Central memory CD8-positive, alpha-beta T cell (primary cell): Measurements from ENCODE around the gene TKT.
"Not testable (repeated sequence)": the region's sequence is repeated elsewhere in the genome, so short reads cannot be mapped to it uniquely, and the experiment has no call there.

ENCODE experiments used
- ATAC-seq: fragments of 150-1000 bp; cut with Tn5 transposase; replicated peaks from 2 replicates; pipeline ENCODE4 v1.10.0; 2022; ENCODE audit warnings: mild to moderate bottlenecking, moderate FRiP score, moderate number of reproducible peaks; ENCODE audit not compliant: poor library complexity, severe bottlenecking; ENCODE audit errors: extremely low read depth
- DNase-seq, 2 donors: peaks; one replicate each; pipeline ENCODE4 v3.0.0; 2021; ENCODE audit warnings: low spot score in 2 of 2
- H3K27ac Mint-ChIP-seq: one replicate; pipeline ENCODE4 v1.8.0; 2022; ENCODE audit warnings: low read depth, mild to moderate bottlenecking, moderate library complexity, mixed read lengths
- H3K27me3 Mint-ChIP-seq: one replicate; pipeline ENCODE4 v1.8.0; 2022; ENCODE audit warnings: mixed read lengths
- H3K36me3 Mint-ChIP-seq: one replicate; pipeline ENCODE4 v1.8.0; 2022; ENCODE audit warnings: mild to moderate bottlenecking, moderate library complexity, mixed read lengths; ENCODE audit not compliant: insufficient read depth
- H3K4me1 Mint-ChIP-seq: one replicate; pipeline ENCODE4 v1.8.0; 2022; ENCODE audit warnings: mixed read lengths
- H3K4me3 Mint-ChIP-seq: one replicate; pipeline ENCODE4 v1.8.0; 2022; ENCODE audit warnings: mild to moderate bottlenecking, moderate library complexity, mixed read lengths
- H3K9me3 Mint-ChIP-seq: one replicate; pipeline ENCODE4 v1.8.0; 2022; ENCODE audit warnings: mixed read lengths

Gene TKT

GRCh38 chr3:53274938-53275605, 19.2 kb upstream of the TKT start:
- Mint-ChIP-seq H3K4me1 (no peaks in the 10 kb centered on the region), H3K27ac (no peak overlapping the region), H3K9me3 (no peaks in the 10 kb centered on the region), H3K4me3 (no peak overlapping the region), H3K27me3 (no peaks in the 10 kb centered on the region), H3K36me3 (peaks cover 5% of the 10 kb centered on the region)
- ATAC-seq (peak; percentile 46), DNase-seq (no peak)

- no peak for ATAC-seq
- H3K27me3 Mint-ChIP-seq = no peaks in the 10 kb centered on the region
- H3K27ac Mint-ChIP-seq = no peak overlapping the region
- no peak for DNase-seq
- H3K36me3 Mint-ChIP-seq = no peaks in the 10 kb centered on the region
- no peaks in the 10 kb centered on the region for H3K9me3 Mint-ChIP-seq
- H3K4me3 Mint-ChIP-seq = no peak overlapping the region
- H3K4me1 Mint-ChIP-seq = no peaks in the 10 kb centered on the region
Measured at GRCh38 chr3:53273146-53273670, 17.4 kb upstream of the TKT start.

DNA sequence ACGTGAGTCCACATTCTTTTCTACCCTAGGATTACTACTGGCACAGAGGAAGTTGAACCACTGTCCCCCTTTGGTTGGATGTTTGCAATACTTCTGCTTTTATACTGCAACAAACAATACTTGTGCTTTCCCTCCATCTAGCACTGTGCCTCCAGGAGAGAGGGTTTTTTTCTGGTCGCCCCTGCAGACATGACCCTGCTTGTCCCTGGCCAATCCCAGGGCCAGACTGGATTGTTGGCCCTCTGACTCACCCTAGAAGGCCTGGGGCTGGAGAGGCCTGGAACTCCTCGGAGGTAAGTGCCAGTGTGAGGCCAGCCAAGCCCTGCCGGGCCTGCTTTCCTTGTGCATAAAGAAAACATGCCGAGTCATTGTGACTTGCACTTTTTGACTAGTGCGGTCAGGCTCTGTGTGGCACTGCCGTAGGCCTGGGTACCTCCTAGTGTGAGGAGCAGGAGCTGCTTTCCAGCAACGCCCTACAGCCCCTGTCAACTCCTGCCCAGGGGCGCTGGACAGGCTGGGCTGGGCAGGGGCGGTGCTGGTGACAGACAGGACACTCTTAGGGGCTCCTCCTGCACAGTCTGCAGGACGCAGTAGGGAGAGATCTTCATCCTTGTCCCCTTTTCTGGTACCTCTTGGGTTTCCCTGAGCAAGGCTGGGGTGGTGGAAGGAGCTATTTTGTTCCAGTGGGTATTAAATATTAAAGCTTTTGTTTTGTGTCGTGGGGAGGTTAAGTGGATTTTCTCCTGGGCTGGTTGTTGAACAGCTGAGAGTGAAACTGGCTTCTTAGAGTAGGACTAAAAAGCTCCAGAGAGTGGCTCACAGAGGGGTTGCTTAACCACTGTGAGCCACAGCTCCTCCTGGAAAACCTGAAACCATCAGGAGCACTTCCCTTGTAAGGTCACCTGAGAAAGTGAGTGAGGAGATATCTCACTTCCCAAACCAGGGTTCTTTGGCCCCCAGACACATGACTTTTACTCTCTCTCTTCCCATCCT, 14.4 kb upstream of the TKT start:
- H3K9me3 Mint-ChIP-seq = no peaks in the 10 kb centered on the region
- ATAC-seq (no peak), DNase-seq (no peak)
- H3K36me3 Mint-ChIP-seq = no peaks in the 10 kb centered on the region
- H3K27me3 Mint-ChIP-seq = peaks cover 4% of the 10 kb centered on the region
- no peaks in the 10 kb centered on the region for H3K4me1 Mint-ChIP-seq
- H3K27ac Mint-ChIP-seq = peak overlapping the region; percentile 57
- no peak overlapping the region for H3K4me3 Mint-ChIP-seq

- not testable (repeated sequence) for H3K4me3 Mint-ChIP-seq, H3K27ac Mint-ChIP-seq, H3K36me3 Mint-ChIP-seq, H3K4me1 Mint-ChIP-seq, DNase-seq, H3K9me3 Mint-ChIP-seq, ATAC-seq
- peaks cover 11% of the 10 kb centered on the region for H3K27me3 Mint-ChIP-seq
Measured at GRCh38 chr3:53269193-53269592, 13.4 kb upstream of the TKT start.

DNA sequence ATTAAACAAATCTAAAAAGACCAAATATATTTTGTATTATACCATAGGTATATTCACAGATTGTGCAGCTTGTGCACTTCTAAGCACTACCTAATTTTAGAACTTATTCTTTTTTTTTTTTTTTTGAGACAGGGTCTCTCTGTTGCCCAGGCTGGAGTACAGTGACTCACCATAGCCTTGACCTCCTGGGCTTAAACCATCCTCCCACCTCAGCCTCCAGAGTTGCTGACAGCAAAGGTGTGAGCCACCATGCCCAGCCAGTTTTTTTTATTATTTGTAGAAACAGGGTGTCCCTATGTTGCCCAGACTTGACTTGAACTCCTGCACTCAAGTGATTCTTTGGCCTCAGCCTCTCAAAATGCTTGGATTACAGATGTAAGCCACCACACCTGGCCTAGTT, 11.9 kb upstream of the TKT start:
- no peak overlapping the region for H3K27ac Mint-ChIP-seq
- ATAC-seq (no peak), DNase-seq (no peak)
- no peaks in the 10 kb centered on the region for H3K9me3 Mint-ChIP-seq
- H3K4me1 Mint-ChIP-seq = no peaks in the 10 kb centered on the region
- no peak overlapping the region for H3K4me3 Mint-ChIP-seq
- H3K27me3 Mint-ChIP-seq = peaks cover 11% of the 10 kb centered on the region
- H3K36me3 Mint-ChIP-seq = no peaks in the 10 kb centered on the region

DNA sequence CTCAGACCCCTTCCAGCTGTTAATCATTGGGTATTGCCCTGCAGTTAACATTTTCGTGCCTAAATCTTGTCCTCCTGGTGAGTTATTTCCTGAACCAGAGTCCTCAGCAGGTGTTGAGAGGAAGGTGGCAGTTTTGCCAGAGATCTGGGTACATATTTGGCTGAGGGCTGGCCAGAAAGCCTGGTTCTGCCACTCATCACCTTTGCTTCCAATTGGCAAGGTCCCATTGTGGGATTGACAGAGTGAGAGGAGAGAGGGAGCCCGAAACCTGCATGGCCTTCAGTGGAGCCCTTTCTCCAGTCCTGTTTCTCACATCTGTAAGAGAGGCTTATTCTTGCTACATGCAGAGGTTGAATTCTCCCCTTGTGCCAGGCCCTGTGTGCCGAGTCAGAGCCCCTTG, 8.9 kb upstream of the TKT start:
- no peak for DNase-seq
- ATAC-seq = no peak
- peaks cover 11% of the 10 kb centered on the region for H3K27me3 Mint-ChIP-seq
- H3K9me3 Mint-ChIP-seq = no peaks in the 10 kb centered on the region
- H3K4me1 Mint-ChIP-seq = no peaks in the 10 kb centered on the region
- no peak overlapping the region for H3K27ac Mint-ChIP-seq
- H3K4me3 Mint-ChIP-seq = no peak overlapping the region
- no peaks in the 10 kb centered on the region for H3K36me3 Mint-ChIP-seq

DNA sequence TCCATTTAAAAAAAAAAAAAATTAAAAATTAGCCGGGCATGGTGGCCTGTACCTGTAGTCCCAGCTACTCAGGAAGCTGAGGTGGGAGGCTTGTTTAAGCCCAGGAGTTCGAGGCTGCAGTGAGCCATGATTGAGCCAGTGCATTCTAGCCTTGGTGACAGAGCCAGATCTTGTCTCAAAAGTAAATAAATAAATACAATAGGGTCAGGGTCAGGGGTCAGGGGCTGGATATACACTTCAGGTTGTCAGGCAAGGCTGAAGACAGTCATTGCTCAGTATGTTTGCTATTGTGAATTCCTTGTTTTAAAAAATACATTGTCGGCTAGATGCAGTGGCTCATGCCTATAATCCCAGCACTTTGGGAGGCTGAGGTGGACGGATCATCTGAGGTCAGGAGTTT, 8.1 kb upstream of the TKT start:
- H3K27me3 Mint-ChIP-seq = peaks cover 11% of the 10 kb centered on the region
- ATAC-seq (no peak), DNase-seq (no peak)
- H3K4me3 Mint-ChIP-seq = no peak overlapping the region
- H3K27ac Mint-ChIP-seq = no peak overlapping the region
- H3K9me3 Mint-ChIP-seq = no peaks in the 10 kb centered on the region
- no peaks in the 10 kb centered on the region for H3K36me3 Mint-ChIP-seq
- H3K4me1 Mint-ChIP-seq = no peaks in the 10 kb centered on the region

DNA sequence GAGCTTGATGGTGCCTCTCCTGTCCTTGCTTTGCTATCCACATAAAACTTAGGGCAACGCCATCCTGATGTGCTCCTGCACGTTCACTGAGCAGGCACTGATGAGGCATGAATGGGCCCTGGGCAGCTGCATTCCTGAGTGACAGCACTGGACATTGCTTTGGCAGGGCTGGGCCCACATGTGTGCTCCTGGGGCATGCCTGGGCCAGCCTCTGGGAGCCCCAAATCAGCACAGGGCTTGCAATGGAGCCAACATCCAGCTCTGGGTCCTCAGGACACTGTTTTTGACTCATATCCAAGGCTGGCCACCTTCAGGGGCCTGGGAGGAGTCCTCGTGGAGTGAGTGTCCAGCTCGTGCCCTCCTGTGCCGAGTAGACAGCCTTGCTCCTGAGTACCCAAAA, 5.9 kb upstream of the TKT start:
- no peaks in the 10 kb centered on the region for H3K9me3 Mint-ChIP-seq

DNA sequence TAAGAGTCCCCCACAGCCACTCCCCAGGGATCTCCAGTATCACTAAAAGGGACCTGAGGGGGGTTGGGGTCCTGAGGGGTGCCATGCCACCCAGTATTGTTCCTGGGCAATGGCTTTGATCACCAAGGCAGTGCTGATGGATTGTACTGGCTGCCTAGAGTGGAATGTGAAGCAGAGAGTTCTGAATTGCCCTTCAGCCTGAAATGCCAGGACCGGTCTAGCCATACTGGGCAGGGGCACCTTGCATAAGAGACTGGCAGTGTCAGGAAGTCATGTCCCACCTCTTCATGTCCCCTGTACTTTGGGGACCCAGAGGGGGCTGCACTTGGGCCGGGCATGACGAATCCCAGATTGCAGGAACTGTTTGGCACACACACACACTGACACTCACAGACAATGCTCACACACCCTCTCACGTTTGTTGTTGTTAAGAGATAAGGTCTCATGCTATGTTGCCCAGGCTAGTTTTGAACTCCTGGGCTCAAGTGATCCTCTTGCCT, 4.5 kb upstream of the TKT start:
- H3K4me3 Mint-ChIP-seq = no peak overlapping the region
- ATAC-seq (no peak), DNase-seq (no peak)
- peaks cover 2% of the 10 kb centered on the region for H3K36me3 Mint-ChIP-seq
- H3K27me3 Mint-ChIP-seq = peaks cover 9% of the 10 kb centered on the region
- no peaks in the 10 kb centered on the region for H3K9me3 Mint-ChIP-seq
- H3K4me1 Mint-ChIP-seq = no peaks in the 10 kb centered on the region
- H3K27ac Mint-ChIP-seq = no peak overlapping the region

More for the DNA sequence above, 5.9 kb upstream of the TKT start:
- Mint-ChIP-seq H3K36me3 (no peaks in the 10 kb centered on the region), H3K27ac (no peak overlapping the region), H3K27me3 (peaks cover 11% of the 10 kb centered on the region), H3K4me3 (no peak overlapping the region), H3K4me1 (no peaks in the 10 kb centered on the region)
- no peak for DNase-seq
- no peak for ATAC-seq

DNA sequence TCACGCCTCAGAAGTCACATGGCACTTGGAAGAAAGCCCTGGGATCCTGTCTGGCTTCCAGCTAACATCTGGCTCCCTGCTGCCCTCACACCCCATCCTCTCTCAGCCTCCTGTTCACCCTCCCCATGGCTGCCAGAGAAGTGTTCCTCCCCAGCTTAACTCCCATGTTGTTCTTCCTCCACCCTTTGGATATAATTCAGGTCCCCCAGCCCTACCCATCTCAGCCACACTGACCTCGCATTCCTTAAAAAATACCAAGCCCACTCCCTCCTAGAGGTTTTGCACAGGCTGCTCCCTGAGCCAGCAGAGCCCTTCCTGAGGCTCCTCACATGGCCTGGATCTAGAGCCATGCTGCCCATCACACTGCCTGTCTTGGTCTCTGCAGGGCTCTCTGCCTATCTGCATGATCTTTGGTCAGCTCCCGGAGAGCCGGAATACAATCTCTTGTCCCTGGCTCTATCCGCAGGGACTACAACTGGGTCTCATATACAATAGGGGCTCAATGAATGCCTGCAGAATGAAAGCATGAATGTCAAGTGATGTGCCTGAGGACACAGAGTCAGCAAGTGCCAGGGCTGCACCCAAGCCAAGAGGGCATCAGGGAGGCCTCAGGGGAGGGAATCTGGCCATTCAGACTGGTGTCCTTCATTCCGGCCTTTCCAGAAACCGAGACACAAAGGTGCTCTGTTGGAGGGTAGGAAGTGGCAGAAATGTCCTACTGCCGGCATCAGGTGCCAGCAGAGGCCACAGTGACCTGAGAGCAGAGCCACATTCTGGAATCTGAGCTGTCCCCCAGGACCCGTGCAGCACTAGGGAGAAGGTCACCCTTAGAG, 3.8 kb upstream of the TKT start:
- Mint-ChIP-seq H3K27ac (no peak overlapping the region), H3K4me3 (no peak overlapping the region), H3K27me3 (peaks cover 2% of the 10 kb centered on the region), H3K9me3 (no peaks in the 10 kb centered on the region), H3K4me1 (peaks cover 5% of the 10 kb centered on the region), H3K36me3 (peaks cover 5% of the 10 kb centered on the region)
- no peak for DNase-seq
- no peak for ATAC-seq

DNA sequence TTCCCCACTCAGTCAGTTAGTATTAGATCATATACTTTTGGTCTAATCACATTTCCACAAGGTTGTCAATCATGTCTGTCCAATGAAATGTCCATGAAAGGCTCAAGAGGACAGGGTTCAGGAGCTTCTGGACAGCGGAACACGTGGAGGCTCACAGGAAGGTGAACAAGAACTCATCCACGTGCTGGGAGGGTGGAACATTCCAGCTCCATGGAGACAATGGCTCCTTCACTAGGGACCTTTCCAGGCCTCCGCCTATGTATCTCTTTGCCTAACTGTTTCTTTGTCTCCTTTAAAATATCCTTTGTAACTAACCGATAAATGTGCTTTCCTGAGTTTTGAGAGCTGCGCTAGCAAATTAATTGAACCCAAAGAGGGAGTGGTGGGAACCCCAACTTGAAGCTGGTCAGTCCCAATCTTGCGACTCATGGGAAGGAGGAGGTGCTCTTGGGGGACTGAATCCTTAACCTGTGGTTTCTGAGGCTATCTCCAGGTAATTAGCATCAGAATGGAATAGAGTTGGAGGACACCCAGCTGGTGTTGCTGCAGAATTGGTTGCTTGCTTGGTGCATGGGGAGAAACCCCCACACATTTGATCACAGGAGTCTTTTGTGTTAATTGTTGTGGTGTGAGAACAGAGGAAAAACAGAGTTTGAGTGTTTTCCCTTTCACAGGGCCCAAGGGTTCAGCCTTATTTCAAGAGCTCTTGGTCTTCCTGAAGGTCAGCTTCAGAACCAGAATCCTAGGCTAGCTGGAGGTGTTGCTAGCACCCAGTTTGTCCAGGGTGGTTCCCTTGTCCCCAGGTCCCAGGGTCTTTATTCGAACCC, 3.0 kb upstream of the TKT start:
- H3K9me3 Mint-ChIP-seq = no peaks in the 10 kb centered on the region
- no peak overlapping the region for H3K27ac Mint-ChIP-seq
- H3K4me3 Mint-ChIP-seq = no peak overlapping the region
- H3K4me1 Mint-ChIP-seq = peaks cover 13% of the 10 kb centered on the region
- no peaks in the 10 kb centered on the region for H3K27me3 Mint-ChIP-seq
- no peak for DNase-seq
- ATAC-seq = no peak
- H3K36me3 Mint-ChIP-seq = peaks cover 6% of the 10 kb centered on the region
